HFFc6 (cell line): Measurements from ENCODE around the gene BCL7C. TPM values are rescaled to one million over a fixed set of nuclear protein-coding genes. Genes with fewer than 3 reads are reported as not detected.
A peak's percentile ranks its signal among the peaks of the same experiment; 100 is the strongest.
"Not testable (repeated sequence)": the region's sequence is repeated elsewhere in the genome, so short reads cannot be mapped to it uniquely, and the experiment has no call there.

Source experiments
- DNase-seq: peaks from one replicate; pipeline ENCODE4 v3.0.0-alpha.2; 2018
- H3K27ac Mint-ChIP-seq: 2 replicates; pipeline ENCODE4 v1.8.0; 2020; ENCODE audit warnings: mild to moderate bottlenecking, mixed read lengths
- H3K27me3 Mint-ChIP-seq: 2 replicates; pipeline ENCODE4 v1.8.0; 2021; ENCODE audit warnings: mild to moderate bottlenecking, moderate library complexity, mixed read lengths; ENCODE audit not compliant: insufficient read depth
- H3K36me3 Mint-ChIP-seq: 2 replicates; pipeline ENCODE4 v1.8.0; 2021; ENCODE audit warnings: low read depth, mixed read lengths
- H3K4me1 Mint-ChIP-seq: 2 replicates; pipeline ENCODE4 v1.8.0; 2020; ENCODE audit warnings: low read depth, mixed read lengths
- H3K4me3 Mint-ChIP-seq: 2 replicates; pipeline ENCODE4 v1.8.0; 2020; ENCODE audit warnings: mild to moderate bottlenecking, moderate library complexity, mixed read lengths
- H3K9me3 Mint-ChIP-seq: 2 replicates; pipeline ENCODE4 v1.8.0; 2020; ENCODE audit warnings: mild to moderate bottlenecking, mixed read lengths
- total RNA-seq, 6 experiments: library from RNA; stranded (reverse); fragmentation: NEBNext Ultra II Directional; extraction: Animal tissue kit (Norgen Biotek cat#: 25700); gene quantifications; 2 replicates in 1 of 6; 3 replicates in 5 of 6; pipeline ENCODE4 v1.2.3, GENCODE V29; 2021
- TF ChIP-seq, protein P1 (sequence below): fragments of 200-600 bp; sonication (generic); IDR thresholded peaks from 2 replicates; pipeline ENCODE4 v1.5.0; 2021; ENCODE audit warnings: antibody characterized with exemption, mild to moderate bottlenecking

Gene BCL7C
- total RNA-seq, 6 experiments from 2014 or later = 42.7 to 52.7 (median 48.4) TPM

DNA sequence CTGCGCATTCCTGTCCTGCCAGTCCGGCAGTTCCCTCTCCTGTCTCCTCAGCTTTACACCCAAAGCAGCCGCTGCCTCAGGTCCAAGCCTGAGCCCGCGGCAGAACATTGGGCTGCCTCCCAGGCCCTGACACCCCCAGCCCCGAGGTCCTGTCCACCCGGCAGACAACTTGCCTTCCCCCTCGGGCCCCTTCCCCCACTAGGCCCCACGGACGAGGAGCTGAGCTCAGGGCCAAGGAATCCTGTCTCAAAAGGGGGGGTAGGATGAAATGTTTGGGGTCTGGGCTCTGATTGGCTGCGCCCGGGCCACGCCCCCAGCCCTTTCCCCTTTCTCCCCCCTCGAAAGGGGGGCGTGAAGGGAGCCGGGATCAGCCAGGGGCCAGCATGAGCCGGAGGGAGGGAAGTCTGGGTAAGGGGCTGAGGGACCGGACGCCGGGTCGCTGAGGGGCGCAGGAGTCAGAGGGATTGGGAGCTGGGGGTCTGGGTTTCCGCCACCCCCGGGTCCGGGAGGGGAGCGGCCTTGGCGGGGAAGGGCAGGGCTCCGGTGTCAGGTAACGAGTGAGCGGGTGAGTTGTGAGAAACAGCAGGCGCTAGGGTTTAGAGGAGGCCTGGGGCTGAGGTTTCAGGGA, 2.5 kb upstream of the BCL7C start, which contains the start of gene CTF1:
CTF1 (plus strand) TSS at position 354 of the 628 bp plus-strand sequence; CDS start at position 384, 30 bp downstream.
- peaks cover 38% of the 10 kb centered on the region for H3K4me1 Mint-ChIP-seq
- DNase-seq = peak; percentile 74
- peaks cover 4% of the 10 kb centered on the region; the same call in 1 of the 2 replicates for H3K27me3 Mint-ChIP-seq
- TF ChIP-seq, protein P1, sequence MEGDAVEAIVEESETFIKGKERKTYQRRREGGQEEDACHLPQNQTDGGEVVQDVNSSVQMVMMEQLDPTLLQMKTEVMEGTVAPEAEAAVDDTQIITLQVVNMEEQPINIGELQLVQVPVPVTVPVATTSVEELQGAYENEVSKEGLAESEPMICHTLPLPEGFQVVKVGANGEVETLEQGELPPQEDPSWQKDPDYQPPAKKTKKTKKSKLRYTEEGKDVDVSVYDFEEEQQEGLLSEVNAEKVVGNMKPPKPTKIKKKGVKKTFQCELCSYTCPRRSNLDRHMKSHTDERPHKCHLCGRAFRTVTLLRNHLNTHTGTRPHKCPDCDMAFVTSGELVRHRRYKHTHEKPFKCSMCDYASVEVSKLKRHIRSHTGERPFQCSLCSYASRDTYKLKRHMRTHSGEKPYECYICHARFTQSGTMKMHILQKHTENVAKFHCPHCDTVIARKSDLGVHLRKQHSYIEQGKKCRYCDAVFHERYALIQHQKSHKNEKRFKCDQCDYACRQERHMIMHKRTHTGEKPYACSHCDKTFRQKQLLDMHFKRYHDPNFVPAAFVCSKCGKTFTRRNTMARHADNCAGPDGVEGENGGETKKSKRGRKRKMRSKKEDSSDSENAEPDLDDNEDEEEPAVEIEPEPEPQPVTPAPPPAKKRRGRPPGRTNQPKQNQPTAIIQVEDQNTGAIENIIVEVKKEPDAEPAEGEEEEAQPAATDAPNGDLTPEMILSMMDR = no peak
- peak within 1 kb of the TSS; percentile 98 for H3K4me3 Mint-ChIP-seq
- no peaks in the 10 kb centered on the region for H3K9me3 Mint-ChIP-seq
- peaks cover 16% of the 10 kb centered on the region for H3K36me3 Mint-ChIP-seq
- H3K27ac Mint-ChIP-seq = peak within 1 kb of the TSS; percentile 100

DNA sequence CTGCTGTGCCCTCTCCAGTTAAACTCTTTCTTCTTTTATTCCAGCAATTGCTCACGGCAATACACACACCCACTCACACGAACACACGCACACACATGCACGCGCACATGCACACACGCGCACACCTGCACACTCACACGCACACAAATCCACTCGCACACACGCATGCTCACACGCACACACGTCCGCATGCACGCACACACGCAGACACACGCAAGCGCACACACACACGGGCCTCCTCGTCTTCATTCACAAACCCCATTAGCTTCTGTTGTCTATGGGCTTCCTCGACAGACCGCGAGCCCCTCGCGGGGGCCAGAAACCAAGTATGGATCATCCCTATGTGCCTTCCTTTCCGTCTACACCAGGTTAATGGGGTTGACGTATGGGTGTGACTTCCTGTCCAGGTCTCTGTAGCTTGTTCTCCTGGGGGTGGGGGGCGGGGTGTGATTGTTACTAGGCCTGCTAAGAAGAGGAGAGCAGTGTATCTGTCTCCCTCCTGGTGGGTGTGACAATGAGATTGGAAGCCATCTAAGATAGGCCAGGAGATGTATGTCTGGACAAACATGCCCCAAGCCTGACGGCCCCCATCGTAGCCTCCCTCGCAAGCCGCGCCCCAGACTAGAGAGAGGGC, 1.9 kb upstream of the BCL7C start:
- H3K27ac Mint-ChIP-seq = peak overlapping the region; percentile 100
- H3K9me3 Mint-ChIP-seq = no peaks in the 10 kb centered on the region
- peaks cover 38% of the 10 kb centered on the region for H3K4me1 Mint-ChIP-seq
- TF ChIP-seq, protein P1 = no peak
- peak overlapping the region; percentile 98 for H3K4me3 Mint-ChIP-seq
- peaks cover 4% of the 10 kb centered on the region; the same call in 1 of the 2 replicates for H3K27me3 Mint-ChIP-seq
- peak; percentile 69 for DNase-seq
- peaks cover 14% of the 10 kb centered on the region for H3K36me3 Mint-ChIP-seq

DNA sequence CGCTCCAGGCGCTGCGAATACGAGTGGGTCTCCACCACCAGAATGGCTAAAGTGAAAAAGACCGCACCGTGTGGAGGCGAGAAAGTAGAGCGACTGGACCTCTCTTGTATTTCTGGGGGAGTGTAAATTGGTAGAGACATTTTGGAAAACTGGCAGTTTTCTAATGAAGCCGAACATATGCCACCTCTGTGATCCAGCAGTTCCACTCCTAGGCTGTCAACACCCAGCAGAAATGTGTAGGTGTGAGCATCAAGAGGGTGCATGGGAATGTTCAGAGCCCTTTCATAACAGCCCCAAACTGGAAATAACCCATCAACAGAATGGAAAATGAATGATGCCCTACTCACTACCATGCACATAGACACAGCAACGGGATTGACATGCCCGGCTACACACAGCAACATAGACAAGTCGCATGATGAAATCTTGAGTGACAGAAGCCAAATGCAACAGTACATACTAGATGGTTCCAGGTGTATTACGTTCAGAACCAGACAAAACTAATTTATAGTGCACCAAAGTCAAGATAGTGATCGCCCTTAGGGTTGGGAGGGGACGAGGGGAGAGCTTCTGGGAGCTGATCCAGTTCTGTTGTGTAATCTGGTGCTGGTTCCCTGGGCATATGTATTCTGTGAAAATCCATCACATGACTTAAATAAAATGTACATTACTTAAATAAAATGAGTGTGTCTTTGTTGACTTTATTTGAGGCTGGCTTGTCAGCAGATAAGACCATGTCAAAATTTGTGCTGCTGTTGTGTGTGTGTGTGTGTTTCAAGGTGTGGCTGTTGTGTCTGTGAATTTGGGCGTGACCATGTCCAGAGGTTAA, 877 bp upstream of the BCL7C start:
- Mint-ChIP-seq H3K4me3 (peak overlapping the region; percentile 83), H3K36me3 (peaks cover 20% of the 10 kb centered on the region), H3K9me3 (no peaks in the 10 kb centered on the region), H3K27ac (peak overlapping the region; percentile 100), H3K27me3 (peaks cover 6% of the 10 kb centered on the region; the same call in 1 of the 2 replicates), H3K4me1 (peaks cover 40% of the 10 kb centered on the region)
- no peak for DNase-seq
- TF ChIP-seq, protein P1 = no peak

DNA sequence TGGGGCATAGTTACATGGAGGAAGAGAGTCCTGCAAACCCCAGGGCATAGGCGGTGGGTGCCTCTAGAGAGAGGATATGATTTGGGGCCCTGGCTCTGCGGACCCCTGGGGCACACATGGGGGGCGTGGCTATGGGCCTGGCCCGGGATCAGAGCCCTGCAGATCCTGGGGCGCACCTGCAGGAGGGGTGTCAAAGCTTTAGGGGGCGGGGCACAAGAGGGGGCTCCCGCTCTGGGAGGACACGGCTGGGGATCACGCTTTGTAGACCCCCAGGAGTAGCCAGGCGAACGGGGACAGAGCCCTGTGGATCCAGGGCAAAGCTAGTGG, 497 bp downstream of the BCL7C start:
- Mint-ChIP-seq H3K4me1 (peaks cover 43% of the 10 kb centered on the region), H3K4me3 (peak overlapping the region; percentile 94), H3K27me3 (peaks cover 6% of the 10 kb centered on the region; the same call in 1 of the 2 replicates), H3K27ac (peak overlapping the region; percentile 68), H3K9me3 (no peaks in the 10 kb centered on the region), H3K36me3 (peaks cover 28% of the 10 kb centered on the region)
- TF ChIP-seq, protein P1 = no peak
- DNase-seq = no peak

- TF ChIP-seq, protein P1 = no peak
- Mint-ChIP-seq H3K27me3 (peaks cover 6% of the 10 kb centered on the region; the same call in 1 of the 2 replicates), H3K4me1 (peaks cover 43% of the 10 kb centered on the region), H3K36me3 (peaks cover 28% of the 10 kb centered on the region), H3K4me3 (peak overlapping the region; percentile 94), H3K9me3 (no peaks in the 10 kb centered on the region), H3K27ac (peak overlapping the region; percentile 68)
- no peak for DNase-seq
Measured at GRCh38 chr16:30892670-30893416, 1.0 kb downstream of the BCL7C start.

DNA sequence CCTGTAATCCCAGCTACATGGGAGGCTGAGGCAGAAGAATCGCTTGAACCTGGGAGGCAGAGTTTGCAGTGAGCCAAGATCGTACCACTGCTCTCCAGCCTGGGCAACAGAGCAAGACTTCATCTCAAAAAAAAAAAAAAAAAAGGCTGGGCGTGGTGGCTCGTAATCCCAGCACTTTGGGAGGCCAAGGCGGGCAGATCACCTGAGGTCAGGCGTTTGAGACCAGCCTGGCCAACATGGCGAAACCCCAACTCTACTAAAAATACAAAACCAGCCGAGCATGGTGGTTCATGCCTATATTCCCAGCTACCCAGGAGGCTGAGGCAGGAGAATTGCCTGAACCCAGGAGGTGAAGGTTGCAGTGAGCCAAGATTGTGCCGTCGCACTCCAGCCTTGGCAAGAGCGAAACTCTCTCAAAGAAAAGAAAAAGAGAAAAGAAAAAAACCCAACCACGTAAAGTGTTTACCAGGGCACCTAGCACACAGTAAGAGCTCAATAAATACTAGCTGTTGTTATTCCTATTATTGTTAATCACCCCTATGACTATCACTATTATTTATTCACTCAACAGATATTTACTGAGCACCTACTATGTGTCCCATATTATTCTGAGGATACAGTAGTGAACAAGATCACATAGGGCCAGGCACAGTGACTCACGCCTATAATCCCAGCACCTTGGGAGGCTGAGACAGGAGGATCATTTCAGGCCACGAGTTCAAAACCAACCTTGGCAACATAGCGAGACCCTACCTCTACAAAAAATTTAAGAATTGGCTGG, 2.6 kb downstream of the BCL7C start:
- not testable (repeated sequence) for H3K27ac Mint-ChIP-seq, H3K4me3 Mint-ChIP-seq, H3K27me3 Mint-ChIP-seq, H3K9me3 Mint-ChIP-seq, DNase-seq
- peaks cover 32% of the 10 kb centered on the region for H3K4me1 Mint-ChIP-seq
- peaks cover 28% of the 10 kb centered on the region for H3K36me3 Mint-ChIP-seq
